HCT116 (cell line): ENCODE data around the gene AKAP5. TPM values are rescaled to one million over a fixed set of nuclear protein-coding genes. Genes with fewer than 3 reads are reported as not detected.
A peak's percentile ranks its signal among the peaks of the same experiment; 100 is the strongest.

Experiments used
- ATAC-seq: fragments of 200-7000 bp; cut with Tn5 transposase; 2 replicates; pipeline ENCODE4 v1.9.1; 2020; ENCODE audit warnings: mild to moderate bottlenecking, moderate library complexity
- BruUV-seq: library from RNA; stranded (reverse); fragments of 400-500 nt; replicated peaks from 2 replicates; lab custom pipeline; 2021; lab: Mats Ljungman, UMichigan
- CTCF ChIA-PET: fragments of 300-600 bp; sonication (Branson Sonifier 250); formaldehyde crosslinking; loops from one replicate; lab custom pipeline; 2021; ENCODE audit warnings: antibody characterized with exemption; lab: Charles Lee
- POLR2A ChIA-PET: fragments of 300-600, 350-600 bp; sonication (Branson Sonifier 250); formaldehyde crosslinking; loops from one replicate; lab custom pipeline; 2021; ENCODE audit warnings: antibody characterized with exemption; lab: Charles Lee
- RAD21 ChIA-PET, 2 experiments: fragments of 300-600 bp; sonication (Branson Sonifier 250); formaldehyde crosslinking; loops; one replicate each; lab custom pipeline; 2023; ENCODE audit warnings: low total read pairs in 2 of 2; ENCODE audit not compliant: uncharacterized antibody in 2 of 2, unreplicated experiment in 2 of 2, low non-redundant PET in 1 of 2; lab: Charles Lee
- DNase-seq: peaks from one replicate; pipeline ENCODE4 v3.0.0-alpha.2; 2010; ENCODE audit warnings: low read depth, low spot score
- H2AFZ ChIP-seq: fragments of 200-600 bp; shearing (Covaris generic), sonication (generic); 2 replicates; pipeline ENCODE4 v1.6.1; 2017; ENCODE audit warnings: low read depth, mixed run types, mixed read lengths, antibody characterized with exemption, low read length; ENCODE audit not compliant: poor library complexity, severe bottlenecking
- H3K27ac ChIP-seq: 2 replicates; pipeline ENCODE4 v1.5.1; 2012; ENCODE audit warnings: low read depth, low read length
- H3K27me3 ChIP-seq: fragments of 200-600 bp; sonication (generic); 2 replicates; pipeline ENCODE4 v1.6.1; 2016; ENCODE audit warnings: mixed run types, low read length, mixed read lengths; ENCODE audit not compliant: insufficient read depth
- H3K36me3 ChIP-seq, 2 experiments: fragments of 200-500 bp in 1 of 2; fragments of 200-600 bp in 1 of 2; sonication (Bioruptor generic) in 1 of 2; sonication (generic) in 1 of 2; 2 replicates each; pipeline versions ENCODE4 v1.5.1 to v1.6.1; 2014 to 2016; ENCODE audit warnings: low read length in 2 of 2, inconsistent platforms in 1 of 2, mixed read lengths in 1 of 2, mixed run types in 1 of 2; ENCODE audit not compliant: insufficient read depth in 2 of 2, control insufficient read depth in 1 of 2
- H3K4me1 ChIP-seq, 2 experiments: fragments of 200-600 bp in 1 of 2; sonication (generic) in 1 of 2; 2 replicates each; pipeline versions ENCODE4 v1.5.1 to v1.6.1; 2012 to 2017; ENCODE audit warnings: low read length in 2 of 2, inconsistent platforms in 1 of 2, mild to moderate bottlenecking in 1 of 2, mixed read lengths in 1 of 2, mixed run types in 1 of 2, moderate library complexity in 1 of 2; ENCODE audit not compliant: insufficient read depth in 2 of 2, control insufficient read depth in 1 of 2
- H3K4me2 ChIP-seq: fragments of 200-600 bp; sonication (generic); 2 replicates; pipeline ENCODE4 v1.6.1; 2017; ENCODE audit warnings: mixed run types, low read length, mixed read lengths
- H3K4me3 ChIP-seq, 2 experiments: fragments of 200-600 bp in 1 of 2; sonication (generic) in 1 of 2; replicated peaks in 1 of 2; 2 replicates each; pipeline ENCODE4 v1.5.1; 2011 to 2016; ENCODE audit warnings: low read length in 2 of 2, control low read depth in 1 of 2, low read depth in 1 of 2, mild to moderate bottlenecking in 1 of 2, mixed read lengths in 1 of 2, mixed run types in 1 of 2
- H3K79me2 ChIP-seq: fragments of 200-600 bp; sonication (generic); 2 replicates; pipeline ENCODE4 v1.6.1; 2017; ENCODE audit warnings: mild to moderate bottlenecking, mixed run types, low read length, moderate library complexity, mixed read lengths; ENCODE audit not compliant: insufficient read depth
- H3K9ac ChIP-seq: fragments of 200-600 bp; sonication (generic); 2 replicates; pipeline ENCODE4 v1.6.1; 2016; ENCODE audit warnings: low read length, mixed read lengths
- H3K9me2 ChIP-seq: fragments of 200-600 bp; sonication (generic), shearing (Covaris generic); 2 replicates; pipeline ENCODE4 v1.6.1; 2017; ENCODE audit warnings: mixed run types, mild to moderate bottlenecking, moderate library complexity; ENCODE audit not compliant: insufficient read depth
- H3K9me3 ChIP-seq, 2 experiments: fragments of 200-500 bp in 1 of 2; fragments of 200-600 bp in 1 of 2; sonication (Bioruptor generic) in 1 of 2; sonication (generic) in 1 of 2; 2 replicates each; pipeline ENCODE4 v1.6.1; 2014 to 2017; ENCODE audit warnings: low read length in 2 of 2, mixed read lengths in 2 of 2, inconsistent platforms in 1 of 2, low read depth in 1 of 2, mild to moderate bottlenecking in 1 of 2, mixed run types in 1 of 2, moderate library complexity in 1 of 2; ENCODE audit not compliant: control insufficient read depth in 1 of 2, insufficient read depth in 1 of 2
- H4K20me1 ChIP-seq: fragments of 200-600 bp; sonication (generic), shearing (Covaris generic); 2 replicates; pipeline ENCODE4 v1.6.1; 2017; ENCODE audit warnings: mixed run types, mild to moderate bottlenecking, moderate library complexity; ENCODE audit not compliant: insufficient read depth
- CBX3 ChIP-seq: IDR thresholded peaks from 2 replicates; pipeline ENCODE4 v1.6.1; 2012; ENCODE audit warnings: low read depth
- CEBPB ChIP-seq: IDR thresholded peaks from 2 replicates; pipeline ENCODE4 v1.6.1; 2012; ENCODE audit warnings: low read depth
- EGR1 ChIP-seq: IDR thresholded peaks from 2 replicates; pipeline ENCODE4 v1.6.1; 2012; ENCODE audit warnings: low read depth
- ELF1 ChIP-seq: IDR thresholded peaks from 2 replicates; pipeline ENCODE4 v1.6.1; 2012; ENCODE audit warnings: low read depth, borderline replicate concordance
- EZH2phosphoT487 ChIP-seq: fragments of 200-600 bp; IDR thresholded peaks from 2 replicates; pipeline ENCODE4 v1.6.1; 2018; ENCODE audit warnings: antibody characterized with exemption, borderline replicate concordance
- POLR2A ChIP-seq: IDR thresholded peaks from 2 replicates; pipeline ENCODE4 v1.7.0; 2011; ENCODE audit warnings: borderline replicate concordance; ENCODE audit not compliant: insufficient read depth, insufficient read length; ENCODE audit errors: extremely low read depth
- POLR2AphosphoS5 ChIP-seq: IDR thresholded peaks from 2 replicates; pipeline ENCODE4 v1.6.1; 2011; ENCODE audit warnings: mild to moderate bottlenecking, low read depth, low read length, moderate library complexity
- RAD21 ChIP-seq: IDR thresholded peaks from 2 replicates; pipeline ENCODE4 v1.6.1; 2012; ENCODE audit warnings: low read depth, mild to moderate bottlenecking
- REST ChIP-seq: IDR thresholded peaks from 2 replicates; pipeline ENCODE4 v1.6.1; 2012; ENCODE audit warnings: low read depth
- SIN3A ChIP-seq: IDR thresholded peaks from 2 replicates; pipeline ENCODE4 v1.6.1; 2012; ENCODE audit warnings: low read depth
- SP1 ChIP-seq: IDR thresholded peaks from 2 replicates; pipeline ENCODE4 v1.6.1; 2012; ENCODE audit warnings: low read depth
- TCF7L2 ChIP-seq: IDR thresholded peaks from 2 replicates; pipeline ENCODE4 v1.7.0; 2011; ENCODE audit warnings: borderline replicate concordance, inconsistent platforms; ENCODE audit not compliant: insufficient read depth, insufficient read length; ENCODE audit errors: extremely low read depth
- YY1 ChIP-seq: IDR thresholded peaks from 2 replicates; pipeline ENCODE4 v1.6.1; 2011; ENCODE audit warnings: low read length, low read depth, moderate library complexity, mild to moderate bottlenecking; ENCODE audit not compliant: insufficient replicate concordance; ENCODE audit errors: extremely low read depth
- ZFX ChIP-seq: fragments of 450-650 bp; IDR thresholded peaks from 2 replicates; pipeline ENCODE4 v1.6.1; 2017
- intact Hi-C: fragments of 100-400 bp; cut with micrococcal nuclease; formaldehyde crosslinking; loops from 2 replicates; pipeline ENCODE4 v1.10.0; 2022
- total RNA-seq: library from RNA; stranded (reverse); gene quantifications from one replicate; pipeline ENCODE4 v1.2.1, GENCODE V29; 2021; ENCODE audit not compliant: unreplicated experiment
- TF ChIP-seq, protein P1 (sequence below): IDR thresholded peaks from 2 replicates; pipeline ENCODE4 v1.6.1; 2012
- TF ChIP-seq, protein P2 (sequence below): IDR thresholded peaks from 2 replicates; pipeline ENCODE4 v1.6.1; 2012

The AKAP5 gene
- total RNA-seq, 1 experiment from 2014 or later = 0.54 TPM

GRCh38 chr14:64506721-64507120 lies 41.4 kb downstream of the AKAP5 start (continued):
- TF ChIP-seq EZH2phosphoT487 = no peak
- TF ChIP-seq, protein P1, sequence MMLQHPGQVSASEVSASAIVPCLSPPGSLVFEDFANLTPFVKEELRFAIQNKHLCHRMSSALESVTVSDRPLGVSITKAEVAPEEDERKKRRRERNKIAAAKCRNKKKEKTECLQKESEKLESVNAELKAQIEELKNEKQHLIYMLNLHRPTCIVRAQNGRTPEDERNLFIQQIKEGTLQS = no peak

- no peaks in the 10 kb centered on the region for H3K9me2 ChIP-seq
- H3K4me2 ChIP-seq = peak overlapping the region; percentile 27
- peaks cover 18 to 51% of the 10 kb centered on the region in 2 experiments; a peak in 3 of 4 replicates for H3K4me1 ChIP-seq
- DNase-seq (no peak), ATAC-seq (no peak)
- no peaks in the 10 kb centered on the region for H3K27me3 ChIP-seq
- no peaks in the 10 kb centered on the region for H3K9me3 ChIP-seq
- ChIA-PET RAD21 (no interaction called here), CTCF (no interaction called here), POLR2A (no interaction called here)
- no peaks in the 10 kb centered on the region for H3K36me3 ChIP-seq
- H3K79me2 ChIP-seq = peaks cover 79% of the 10 kb centered on the region
- H3K27ac ChIP-seq = no peak overlapping the region
- intact Hi-C loops = no loop called here
- H2AFZ ChIP-seq = no peak overlapping the region
- no peak for TF ChIP-seq POLR2A
- TF ChIP-seq SP1 = no peak
- TF ChIP-seq POLR2AphosphoS5 = no peak
- no peak for TF ChIP-seq YY1
- H3K4me3 ChIP-seq = no peak overlapping the region
- H3K9ac ChIP-seq = no peak overlapping the region
- BruUV-seq = no TSS peak
- 0 out of 2 replicates have a peak, but pooled peaks cover 3% of the 10 kb centered on the region for H4K20me1 ChIP-seq
Measured at GRCh38 chr14:64507376-64508156, 42.3 kb downstream of the AKAP5 start.

GRCh38 chr14:64508215-64508776 lies 43.0 kb downstream of the AKAP5 start:
- no TSS peak for BruUV-seq
- RAD21 ChIA-PET = no interaction called here
- H3K4me3 ChIP-seq = no peak overlapping the region
- POLR2A ChIA-PET = no interaction called here
- H3K27me3 ChIP-seq = no peaks in the 10 kb centered on the region
- ATAC-seq (no peak), DNase-seq (no peak)
- no peak overlapping the region for H3K27ac ChIP-seq
- no peak overlapping the region for H2AFZ ChIP-seq
- CTCF ChIA-PET = no interaction called here
- peaks cover 82% of the 10 kb centered on the region for H3K79me2 ChIP-seq
- H3K9me2 ChIP-seq = no peaks in the 10 kb centered on the region
- no peaks in the 10 kb centered on the region for H3K9me3 ChIP-seq
- H3K9ac ChIP-seq = no peak overlapping the region
- no peak overlapping the region for H3K4me2 ChIP-seq
- no peaks in the 10 kb centered on the region for H3K36me3 ChIP-seq
- H4K20me1 ChIP-seq = 0 out of 2 replicates have a peak, but pooled peaks cover 3% of the 10 kb centered on the region
- H3K4me1 ChIP-seq = peaks cover 18 to 50% of the 10 kb centered on the region in 2 experiments; a peak in 3 of 4 replicates
- intact Hi-C loops = no loop called here
- TF ChIP-seq ZFX (no peak), CBX3 (no peak), REST (no peak), EGR1 (no peak), CEBPB (no peak), ELF1 (no peak), EZH2phosphoT487 (no peak), SIN3A (no peak), TCF7L2 (no peak), RAD21 (no peak)
- TF ChIP-seq, protein P2, sequence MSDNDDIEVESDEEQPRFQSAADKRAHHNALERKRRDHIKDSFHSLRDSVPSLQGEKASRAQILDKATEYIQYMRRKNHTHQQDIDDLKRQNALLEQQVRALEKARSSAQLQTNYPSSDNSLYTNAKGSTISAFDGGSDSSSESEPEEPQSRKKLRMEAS = no peak
